ENCODE measurements around the gene LITAF. TPM values are rescaled to one million over a fixed set of nuclear protein-coding genes. Genes with fewer than 3 reads are reported as not detected.

Gene LITAF
- total RNA-seq, 1 experiment from 2014 or later = 73.0 TPM

- no peaks in the 10 kb centered on the region for H3K9me3 Mint-ChIP-seq
- H3K27me3 Mint-ChIP-seq (ENCODE audit: low read depth) = no peaks in the 10 kb centered on the region
- DNase-seq (ENCODE audit: low spot score) = no peak
- TF ChIP-seq RORB (CRISPR knock-in tag; IDR thresholded peaks at IDR 0.05) = no peak
- no peak for TF ChIP-seq ZNF263 (CRISPR knock-in tag; IDR thresholded peaks at IDR 0.05; ENCODE audit: low read depth)
- TF ChIP-seq CDX4 (CRISPR knock-in tag; IDR thresholded peaks at IDR 0.05; ENCODE audit: borderline replicate concordance) = no peak
- no peak for TF ChIP-seq ZNF671 (CRISPR knock-in tag; IDR thresholded peaks at IDR 0.05)
- no peak for TF ChIP-seq ZNF396 (CRISPR knock-in tag; IDR thresholded peaks at IDR 0.05; ENCODE audit: borderline replicate concordance)
- TF ChIP-seq SOX15 (CRISPR knock-in tag; IDR thresholded peaks at IDR 0.05) = no peak
- no peak for TF ChIP-seq ZNF281 (CRISPR knock-in tag; IDR thresholded peaks at IDR 0.05)
- no peak for TF ChIP-seq SP1 (CRISPR knock-in tag; conservative IDR thresholded peaks at IDR 0.05)
- TF ChIP-seq NFYB (CRISPR knock-in tag; conservative IDR thresholded peaks at IDR 0.05; ENCODE audit: low read depth) = no peak
- no peak for TF ChIP-seq ZNF219 (CRISPR knock-in tag; IDR thresholded peaks at IDR 0.05; ENCODE audit: borderline replicate concordance)
- no peak for TF ChIP-seq MXD4 (CRISPR knock-in tag; IDR thresholded peaks at IDR 0.05; ENCODE audit: borderline replicate concordance)
- no peak for TF ChIP-seq OVOL2 (CRISPR knock-in tag; IDR thresholded peaks at IDR 0.05; ENCODE audit: borderline replicate concordance)
- no peak for TF ChIP-seq GRHL2 (CRISPR knock-in tag; IDR thresholded peaks at IDR 0.05; ENCODE audit: insufficient replicate concordance, severe bottlenecking)
- no peak for TF ChIP-seq STAT6 (CRISPR knock-in tag; conservative IDR thresholded peaks at IDR 0.05; ENCODE audit: low read depth)
- no peak for TF ChIP-seq NR2C2 (CRISPR knock-in tag; IDR thresholded peaks at IDR 0.05)
- H3K4me3 Mint-ChIP-seq = no peak overlapping the region
- ATAC-seq = no peak
- no peak overlapping the region for H3K27ac Mint-ChIP-seq
- CTCF ChIA-PET = interaction anchor here (0.6 to 1.0 kb wide), 3 partner anchors 322 to 471 kb away, joined by 4 to 5 read pairs (median 5); no protein-coding TSS in a partner anchor
- no peaks in the 10 kb centered on the region for H3K36me3 Mint-ChIP-seq
- peaks cover 19% of the 10 kb centered on the region for H3K4me1 Mint-ChIP-seq
- POLR2A ChIA-PET = interaction anchor here (0.9 to 1.2 kb wide), 2 partner anchors 43 to 100 kb away, joined by 3 read pairs; no protein-coding TSS in a partner anchor
Measured at GRCh38 chr16:11539641-11540050, 47.1 kb downstream of the LITAF start.

GRCh38 chr16:11538880-11539279, 47.8 kb downstream of the LITAF start:
- ATAC-seq = peak; percentile 19; the same call in 1 of the 2 replicates
- no peaks in the 10 kb centered on the region for H3K9me3 Mint-ChIP-seq
- no peaks in the 10 kb centered on the region for H3K27me3 Mint-ChIP-seq (ENCODE audit: low read depth)
- peaks cover 16% of the 10 kb centered on the region for H3K4me1 Mint-ChIP-seq
- ChIA-PET CTCF (interaction anchor here (0.7 kb wide), 1 partner anchor 37 kb away, joined by 3 read pairs; no protein-coding TSS in a partner anchor), POLR2A (interaction anchor here (0.9 to 1.2 kb wide), 2 partner anchors 44 to 101 kb away, joined by 3 read pairs; no protein-coding TSS in a partner anchor)
- no peak overlapping the region for H3K4me3 Mint-ChIP-seq
- no peak for DNase-seq (ENCODE audit: low spot score)
- no peak for TF ChIP-seq ZNF512 (CRISPR knock-in tag; IDR thresholded peaks at IDR 0.05; ENCODE audit: borderline replicate concordance)
- TF ChIP-seq ZNF121 (CRISPR knock-in tag; IDR thresholded peaks at IDR 0.05) = peak; percentile 19; the same call in 1 of the 2 replicates
- H3K36me3 Mint-ChIP-seq = no peaks in the 10 kb centered on the region
- H3K27ac Mint-ChIP-seq = no peak overlapping the region
